Right atrium auricular region (tissue), 2 donors: ENCODE measurements around the gene MAPK8. TPM values are rescaled to one million over a fixed set of nuclear protein-coding genes. Genes with fewer than 3 reads are reported as not detected.

Experiments used
- DNase-seq: peaks from one replicate; pipeline ENCODE4 v3.0.0-alpha.2; 2019; ENCODE audit warnings: low spot score
- H3K27ac ChIP-seq, 2 donors: fragments of 200-600 bp; sonication (generic); 1 replicate in 1 of 2; 2 replicates in 1 of 2; pipeline ENCODE4 v1.5.1; 2016 to 2019
- H3K27me3 ChIP-seq, 2 donors: fragments of 200-600 bp; sonication (generic); one replicate each; pipeline versions ENCODE4 v1.5.1 to v1.6.0; 2017 to 2019
- H3K36me3 ChIP-seq: fragments of 200-600 bp; sonication (generic); one replicate; pipeline ENCODE4 v1.5.1; 2016
- H3K4me1 ChIP-seq, 2 donors: fragments of 200-600 bp; sonication (generic); one replicate each; pipeline versions ENCODE4 v1.5.1 to v1.6.0; 2017 to 2019
- H3K4me3 ChIP-seq, 2 donors: fragments of 200-600 bp; sonication (generic); 1 replicate in 1 of 2; 2 replicates in 1 of 2; pipeline ENCODE4 v1.5.1; 2017 to 2019; ENCODE audit warnings: mild to moderate bottlenecking in 1 of 2, moderate library complexity in 1 of 2
- H3K9me3 ChIP-seq, 2 donors: fragments of 200-600 bp; sonication (generic); one replicate each; pipeline ENCODE4 v1.5.1; 2019
- CTCF ChIP-seq, 2 donors: fragments of 200-600 bp; sonication (generic); IDR thresholded peaks; one replicate each; pipeline ENCODE4 v1.5.1; 2019; ENCODE audit warnings: antibody characterized with exemption in 2 of 2
- total RNA-seq, 2 donors: library from RNA; depleted of rRNA; stranded (reverse); fragments of >200 nt; gene quantifications; one replicate each; pipeline ENCODE4 v1.1.0, GENCODE V29; 2016

The MAPK8 gene
- total RNA-seq, 2 donors from 2014 or later = 22.3 to 26.5 TPM

GRCh38 chr10:48423884-48424283 is 117.4 kb downstream of the MAPK8 start:
- no peaks in the 10 kb centered on the region for H3K4me1 ChIP-seq
- H3K27ac ChIP-seq = no peak overlapping the region
- no peaks in the 10 kb centered on the region for H3K9me3 ChIP-seq
- peaks cover 6% of the 10 kb centered on the region for H3K36me3 ChIP-seq
- TF ChIP-seq CTCF (IDR thresholded peaks at IDR 0.05) = no peak
- no peak for DNase-seq
- no peak overlapping the region for H3K4me3 ChIP-seq
- H3K27me3 ChIP-seq = no peaks in the 10 kb centered on the region

DNA sequence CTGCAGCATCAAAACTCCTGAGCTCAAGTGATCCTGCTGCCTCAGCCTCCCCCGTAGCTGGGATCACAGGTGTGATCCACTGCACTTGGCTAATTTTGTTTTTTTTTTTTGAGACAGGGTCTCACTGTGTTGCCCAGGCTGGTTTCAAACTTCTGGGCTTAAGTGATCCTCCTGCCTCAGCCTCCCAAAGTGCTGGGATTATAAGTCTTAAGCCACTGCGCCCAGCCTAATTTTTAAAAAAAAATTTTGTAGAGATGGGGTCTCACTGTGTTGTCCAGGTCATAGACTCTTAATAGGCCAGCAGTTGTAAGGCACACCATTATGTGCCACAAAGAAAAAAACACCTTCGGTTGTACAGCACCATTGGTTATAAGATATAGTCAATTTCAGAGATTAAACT is 122.4 kb downstream of the MAPK8 start:
- no peaks in the 10 kb centered on the region for H3K9me3 ChIP-seq

GRCh38 chr10:48429309-48429708 is 122.8 kb downstream of the MAPK8 start:
- Histone ChIP-seq H3K27ac (no peak overlapping the region), H3K4me3 (no peak overlapping the region), H3K4me1 (no peaks in the 10 kb centered on the region), H3K27me3 (no peaks in the 10 kb centered on the region), H3K36me3 (peaks cover 21% of the 10 kb centered on the region), H3K9me3 (no peaks in the 10 kb centered on the region)
- TF ChIP-seq CTCF (IDR thresholded peaks at IDR 0.05) = no peak
- no peak for DNase-seq

More for the DNA sequence above, 122.4 kb downstream of the MAPK8 start:
- Histone ChIP-seq H3K27ac (no peak overlapping the region), H3K36me3 (peaks cover 21% of the 10 kb centered on the region), H3K4me1 (no peaks in the 10 kb centered on the region), H3K4me3 (no peak overlapping the region), H3K27me3 (no peaks in the 10 kb centered on the region)
- DNase-seq = no peak
- no peak for TF ChIP-seq CTCF (IDR thresholded peaks at IDR 0.05)

DNA sequence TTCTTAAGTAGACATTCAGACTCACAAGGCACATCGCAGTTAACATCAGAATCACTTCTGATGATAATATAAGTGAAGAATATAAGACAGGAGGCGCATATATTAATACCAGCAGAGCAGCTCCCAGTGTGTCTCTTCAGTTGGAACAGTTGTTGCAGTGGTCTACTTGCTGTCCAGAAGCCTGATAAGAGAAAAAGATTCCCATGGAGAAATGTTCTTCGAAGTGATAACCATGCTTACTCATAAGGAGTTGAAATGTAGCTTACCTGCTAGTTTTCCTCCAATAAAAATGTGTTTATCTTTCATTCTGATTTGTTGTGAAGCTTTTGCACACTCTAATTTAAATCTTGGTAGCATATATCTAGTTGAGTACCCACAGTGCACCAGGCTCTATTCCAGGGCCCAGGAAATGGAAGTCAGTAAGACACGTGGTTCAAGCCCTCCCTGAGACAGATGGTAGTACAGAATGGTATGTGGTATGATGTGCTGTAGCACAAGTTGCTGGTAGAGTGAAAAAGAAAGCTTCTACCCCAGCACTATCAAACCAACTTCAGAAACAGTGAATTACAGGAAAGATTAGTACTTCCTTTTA is 124.0 kb downstream of the MAPK8 start:
- no peak for TF ChIP-seq CTCF (IDR thresholded peaks at IDR 0.05)
- H3K4me3 ChIP-seq = no peak overlapping the region
- H3K27me3 ChIP-seq = no peaks in the 10 kb centered on the region
- no peaks in the 10 kb centered on the region for H3K4me1 ChIP-seq
- H3K9me3 ChIP-seq = no peaks in the 10 kb centered on the region
- H3K27ac ChIP-seq = no peak overlapping the region
- DNase-seq = no peak
- peaks cover 29% of the 10 kb centered on the region for H3K36me3 ChIP-seq

GRCh38 chr10:48431871-48432270 is 125.4 kb downstream of the MAPK8 start:
- Histone ChIP-seq H3K4me1 (no peaks in the 10 kb centered on the region), H3K4me3 (no peak overlapping the region), H3K27me3 (no peaks in the 10 kb centered on the region), H3K36me3 (peaks cover 30% of the 10 kb centered on the region), H3K27ac (no peak overlapping the region), H3K9me3 (no peaks in the 10 kb centered on the region)
- no peak for TF ChIP-seq CTCF (IDR thresholded peaks at IDR 0.05)
- no peak for DNase-seq

DNA sequence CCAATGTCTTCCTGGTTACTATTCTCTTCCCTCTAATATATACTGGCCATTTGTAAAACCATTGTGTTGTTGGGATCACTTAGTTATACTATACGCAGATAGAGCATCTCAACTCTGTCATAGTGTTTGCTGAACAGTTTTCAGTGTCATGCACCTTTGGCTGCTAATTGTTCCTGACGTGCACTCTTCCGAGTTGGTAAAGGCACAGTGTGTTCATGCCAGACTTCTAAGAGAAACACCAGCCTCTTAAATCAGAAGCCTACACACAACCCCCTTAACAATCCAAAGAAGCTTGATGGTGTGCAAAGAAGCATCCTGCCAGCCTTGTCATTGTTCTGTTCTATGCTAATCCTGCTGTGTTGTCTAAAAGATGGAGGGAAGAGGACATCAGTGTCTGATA is 131.1 kb downstream of the MAPK8 start:
- Histone ChIP-seq H3K27ac (no peak overlapping the region), H3K4me1 (no peaks in the 10 kb centered on the region), H3K36me3 (peaks cover 18% of the 10 kb centered on the region), H3K4me3 (no peak overlapping the region), H3K9me3 (no peaks in the 10 kb centered on the region), H3K27me3 (no peaks in the 10 kb centered on the region)
- DNase-seq = no peak
- TF ChIP-seq CTCF (IDR thresholded peaks at IDR 0.05) = no peak
